T47D (cell line): ENCODE measurements around the gene ATG5.
"Not testable (repeated sequence)": the region's sequence is repeated elsewhere in the genome, so short reads cannot be mapped to it uniquely, and the experiment has no call there.

Source experiments
- DNase-seq, 2 experiments: peaks; one replicate each; pipeline versions ENCODE4 v3.0.0 to v3.0.0-alpha.2; 2011 to 2012; ENCODE audit warnings: low read depth in 1 of 2, low spot score in 1 of 2
- JUND ChIP-seq: IDR thresholded peaks from 2 replicates; pipeline ENCODE4 v1.6.1; 2012; ENCODE audit warnings: low read depth
- in situ Hi-C: cut with HindIII; loops from 2 replicates; pipeline ENCODE4 v1.10.0; 2016; ENCODE audit warnings: low sequenced_read_pairs, low pct_unique_long_range_greater_than_20kb

Gene ATG5

DNA sequence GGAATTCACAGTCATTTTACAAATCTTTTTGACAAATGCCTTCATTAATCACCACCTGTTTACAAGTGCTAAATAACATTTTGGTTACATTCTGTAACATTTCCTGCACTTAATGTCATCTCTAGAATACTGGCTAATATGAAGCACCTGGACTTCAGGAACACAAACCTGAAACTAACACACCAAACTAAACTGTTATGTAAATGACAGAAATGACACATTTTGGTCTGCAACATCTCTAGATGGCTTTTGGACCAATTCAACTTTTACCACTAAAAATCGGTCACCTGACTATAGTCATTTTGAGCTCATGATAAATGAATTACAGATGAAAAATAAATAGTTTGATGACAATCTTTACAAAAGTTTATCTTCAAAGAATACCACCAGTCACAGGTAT is 80.6 kb downstream of the ATG5 start:
- TF ChIP-seq JUND, result no peak
- DNase-seq, result no peak
- in situ Hi-C loops, result no loop called here

DNA sequence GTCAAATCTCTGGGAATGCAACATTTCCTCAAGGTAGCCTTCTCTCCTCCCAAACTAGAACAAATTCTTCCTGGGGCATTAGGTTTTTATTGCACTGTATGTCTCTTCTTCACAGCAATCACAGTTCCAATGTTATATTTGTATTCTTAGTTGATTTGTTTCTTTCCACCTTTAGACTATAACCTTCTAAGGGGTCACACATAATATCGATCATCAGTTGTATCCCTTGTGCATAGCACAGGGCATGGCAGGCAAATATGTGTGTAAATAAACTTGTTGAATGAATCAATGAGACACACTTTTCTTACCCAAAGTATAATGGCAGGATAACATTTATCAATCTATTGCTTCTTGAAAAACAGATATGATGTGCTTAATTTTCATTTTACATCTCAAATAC is 81.0 kb downstream of the ATG5 start:
- no peak for TF ChIP-seq JUND
- in situ Hi-C loops, result no loop called here
- no peak for DNase-seq

DNA sequence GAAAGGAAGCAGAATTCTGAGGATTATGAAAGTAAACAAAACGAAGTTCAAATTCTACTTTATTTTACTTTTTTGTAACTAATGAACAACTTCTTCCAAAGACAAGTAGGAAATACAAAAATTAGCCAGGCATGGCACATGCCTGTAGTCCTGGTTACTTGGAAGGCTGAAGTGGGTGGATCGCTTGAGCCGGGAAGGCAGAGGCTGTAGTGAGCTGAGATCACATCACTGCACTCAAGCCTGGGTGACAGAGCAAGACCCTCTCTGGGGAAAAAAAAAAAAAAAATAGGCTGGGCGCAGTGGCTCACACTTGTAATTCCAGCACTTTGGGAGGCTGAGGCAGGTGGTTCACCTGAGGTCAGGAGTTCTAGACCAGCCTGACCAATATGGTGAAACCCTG is 82.3 kb downstream of the ATG5 start:
- in situ Hi-C loops, result no loop called here
- no peak for DNase-seq
- TF ChIP-seq JUND, result no peak

DNA sequence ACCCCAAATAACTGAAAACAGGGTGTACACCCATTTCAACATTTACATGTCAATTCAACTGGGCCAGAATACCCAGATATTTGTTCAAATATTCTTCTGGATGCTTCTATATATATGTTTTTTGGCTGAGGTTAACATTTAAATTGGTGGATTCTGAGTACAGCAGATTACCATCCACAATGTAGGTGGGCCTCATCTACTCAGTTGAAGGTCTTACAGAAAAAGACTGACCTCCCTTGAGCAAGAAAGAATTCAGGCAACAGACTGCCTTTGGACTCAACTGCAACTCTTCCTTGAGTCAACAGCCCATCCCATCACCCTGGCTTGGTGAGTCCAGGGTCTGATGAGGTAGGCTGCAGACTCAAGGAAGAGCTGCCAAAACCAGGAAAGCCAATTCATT is 84.1 kb downstream of the ATG5 start:
- in situ Hi-C loops, result no loop called here
- TF ChIP-seq JUND, result no peak
- DNase-seq, result no peak

DNA sequence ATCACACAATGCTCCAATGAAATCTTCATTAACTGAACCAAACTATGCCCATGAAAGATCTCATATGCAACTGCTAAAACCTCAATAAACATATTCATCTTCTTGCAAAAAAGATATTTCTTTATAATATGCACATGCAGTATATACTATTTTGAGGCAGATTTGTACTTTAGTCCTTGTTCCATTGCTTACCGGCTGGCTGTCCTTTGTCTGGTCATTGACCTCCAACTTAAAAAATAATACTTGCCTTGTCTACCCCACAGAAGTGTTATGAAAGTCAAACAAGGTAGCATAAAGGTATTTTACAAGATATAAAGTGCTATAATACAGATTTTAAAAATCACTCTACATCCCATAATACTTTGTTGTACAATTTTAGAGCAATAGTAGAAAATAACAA is 88.3 kb downstream of the ATG5 start:
- in situ Hi-C loops, result no loop called here
- no peak for TF ChIP-seq JUND
- no peak for DNase-seq

DNA sequence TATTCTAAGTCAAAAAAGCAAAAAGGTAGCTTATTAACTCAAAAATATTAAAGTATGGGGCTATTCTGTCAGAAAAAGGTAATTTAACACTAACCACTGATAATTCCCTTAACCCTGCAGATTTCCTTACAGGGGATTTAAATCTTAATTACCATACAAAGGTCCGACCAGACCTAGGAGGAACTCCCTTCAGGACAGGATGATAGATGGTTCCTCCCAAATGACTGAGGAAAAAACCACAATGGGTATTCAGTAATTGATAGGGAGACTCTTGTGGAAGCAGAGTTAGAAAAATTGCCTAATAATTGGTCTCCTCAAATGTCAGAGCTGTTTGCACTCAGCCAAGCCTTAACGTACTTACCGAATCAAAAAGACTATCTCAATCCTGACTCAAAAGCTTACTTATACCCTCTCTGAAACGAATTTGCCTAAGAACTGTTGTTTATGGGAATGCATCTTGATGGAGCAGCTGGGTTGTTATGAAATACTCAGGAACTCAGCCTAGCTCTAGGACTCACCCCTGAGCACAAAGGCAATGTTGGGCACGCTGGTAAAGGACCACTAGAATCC is 95.6 kb downstream of the ATG5 start:
- in situ Hi-C loops, result not testable (repeated sequence)

DNA sequence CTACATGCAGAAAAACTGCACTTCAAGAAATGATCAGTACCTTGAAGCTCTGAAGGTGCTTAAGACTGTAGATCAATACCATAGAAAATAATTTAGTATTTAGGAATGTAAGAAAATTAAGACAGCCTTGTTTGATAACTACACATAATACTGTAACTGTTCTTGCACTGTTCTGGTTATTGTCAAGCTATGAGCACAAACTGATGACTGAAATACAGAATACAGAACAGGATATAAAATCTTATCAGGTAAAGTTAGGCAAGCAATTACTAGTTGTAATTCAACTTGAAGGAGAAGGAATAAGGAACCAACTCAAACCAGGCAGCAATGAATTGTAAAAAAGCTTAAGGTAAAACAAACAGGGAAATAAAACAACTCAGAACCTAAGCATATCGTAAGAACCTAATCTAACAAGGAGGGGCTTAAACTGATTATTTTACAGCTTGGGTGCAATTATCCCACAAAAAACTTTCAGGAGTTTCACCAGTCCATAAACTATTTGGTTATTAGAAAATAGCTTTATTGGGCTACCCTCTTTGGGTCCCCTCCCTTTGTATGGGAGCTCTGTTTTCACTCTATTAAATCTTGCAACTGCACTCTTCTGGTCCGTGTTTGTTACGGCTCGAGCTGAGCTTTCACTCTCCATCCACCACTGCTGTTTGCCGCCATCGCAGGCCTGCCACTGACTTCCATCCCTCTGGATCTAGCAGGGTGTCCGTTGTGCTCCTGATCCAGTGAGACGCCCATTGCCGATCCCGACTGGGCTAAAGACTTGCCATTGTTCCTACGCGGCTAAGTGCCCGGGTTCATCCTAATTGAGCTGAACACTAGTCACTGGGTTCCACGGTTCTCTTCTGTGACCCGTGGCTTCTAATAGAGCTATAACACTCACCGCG is 97.7 kb downstream of the ATG5 start:
- no peak for TF ChIP-seq JUND
- no peak for DNase-seq
- in situ Hi-C loops, result no loop called here

More for the DNA sequence above, 95.6 kb downstream of the ATG5 start:
- DNase-seq, result not testable (repeated sequence)

DNA sequence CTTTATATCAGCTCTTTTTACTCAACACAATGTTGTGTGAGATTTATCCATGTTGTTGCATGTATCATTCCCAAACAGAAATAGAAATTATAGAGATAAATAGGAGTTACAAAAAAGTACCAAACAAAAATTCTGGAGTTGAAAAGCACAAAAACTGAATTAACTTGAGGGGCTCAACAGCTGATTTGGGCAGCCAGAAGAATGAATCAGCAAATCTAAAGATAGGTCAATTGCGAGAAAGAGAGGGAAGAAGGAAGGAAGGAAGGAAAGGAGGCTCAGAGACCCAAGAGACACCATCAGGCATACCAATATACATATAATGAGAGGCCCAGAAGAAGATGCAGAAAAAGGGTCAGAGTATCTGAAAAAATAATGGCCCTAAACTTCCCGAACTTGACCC is 98.9 kb downstream of the ATG5 start:
- TF ChIP-seq JUND, result no peak
- no peak for DNase-seq
- in situ Hi-C loops, result no loop called here

DNA sequence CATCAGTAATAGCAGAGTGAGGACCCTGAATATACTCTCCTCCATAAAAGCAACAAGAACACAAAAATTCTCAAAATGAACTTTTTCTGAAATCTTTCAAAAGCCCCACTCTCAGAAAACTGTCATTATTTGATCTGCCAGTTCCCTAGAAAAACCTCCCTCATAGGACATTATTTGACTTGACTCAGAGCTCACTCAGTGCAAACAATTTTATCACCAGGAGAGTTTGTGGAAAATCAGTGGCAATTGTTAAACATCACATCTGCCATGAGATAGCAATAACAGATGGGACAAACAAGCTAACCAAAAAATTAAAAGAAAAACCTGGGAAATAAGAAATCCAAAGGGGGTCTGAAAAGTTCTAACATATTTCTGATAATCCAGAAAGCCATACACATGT is 100.0 kb downstream of the ATG5 start:
- in situ Hi-C loops, result no loop called here
- no peak for TF ChIP-seq JUND
- DNase-seq, result no peak

DNA sequence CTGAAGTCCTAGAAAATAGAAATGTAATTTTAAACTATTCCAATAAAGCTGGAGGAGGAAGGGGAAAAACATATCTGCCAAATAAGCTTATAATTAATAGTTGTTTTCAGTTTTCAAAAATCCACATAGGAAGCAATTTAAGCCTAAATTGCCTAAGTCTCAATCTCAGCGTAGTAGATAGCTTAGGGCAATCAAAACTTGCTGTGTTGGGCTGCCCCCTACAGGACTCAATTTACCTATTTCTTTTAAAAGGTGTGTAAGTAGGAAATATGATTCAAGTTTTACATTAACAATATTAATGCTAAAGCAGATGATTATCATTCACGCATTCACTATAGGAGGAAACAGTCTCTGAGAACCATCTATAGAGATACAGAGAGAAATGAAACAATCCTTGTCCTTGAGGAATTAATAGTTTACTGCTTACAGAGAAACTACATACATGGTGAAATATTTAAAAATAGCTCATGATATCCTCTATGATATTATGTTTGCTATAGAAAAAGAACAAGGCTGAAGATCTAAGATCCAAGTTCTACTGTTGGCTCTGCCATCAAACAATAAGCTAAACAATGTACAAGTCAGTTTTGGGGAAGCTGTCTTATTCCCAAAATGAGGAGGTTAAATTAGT is 102.1 kb downstream of the ATG5 start:
- TF ChIP-seq JUND, result no peak
- in situ Hi-C loops, result no loop called here
- peak in 1 of 2 experiments; percentile 67 for DNase-seq

DNA sequence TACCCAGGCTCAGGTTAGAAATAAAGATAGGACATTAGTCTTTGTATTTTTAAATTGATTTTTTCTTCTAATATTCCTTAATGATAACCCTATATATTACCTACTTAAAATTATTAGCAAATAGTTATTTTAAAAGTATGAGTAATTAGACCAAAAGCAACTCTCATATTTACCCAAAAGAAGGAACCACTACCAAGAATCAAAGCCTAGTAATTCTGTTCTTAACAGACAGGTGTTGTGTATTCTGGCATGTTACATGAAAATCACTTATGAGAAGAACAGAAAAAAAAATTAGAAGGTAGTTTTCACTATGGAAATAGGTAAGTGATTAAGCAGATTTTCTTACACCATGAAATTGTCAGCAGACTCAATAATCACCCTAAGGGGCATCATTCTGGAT is 105.1 kb downstream of the ATG5 start:
- no peak for TF ChIP-seq JUND
- in situ Hi-C loops, result no loop called here
- DNase-seq, result no peak

DNA sequence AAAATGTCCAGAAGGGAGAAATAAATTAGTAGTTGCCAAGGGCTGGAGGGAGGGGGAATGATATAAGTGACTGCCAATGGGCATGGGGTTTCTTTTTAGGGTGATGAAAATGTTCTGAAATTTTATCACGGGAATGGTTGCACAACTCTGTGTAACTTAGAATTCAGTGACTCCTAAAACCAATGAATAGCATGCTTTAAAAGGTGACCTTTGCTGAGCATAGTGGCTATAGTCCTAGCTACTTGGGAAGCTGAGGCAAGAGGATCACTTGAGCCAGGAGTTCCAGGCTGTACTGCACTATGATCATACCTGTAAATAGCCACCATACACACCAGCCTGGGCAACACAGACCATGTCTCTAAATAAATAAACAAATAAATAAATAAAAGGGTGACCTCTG is 109.0 kb downstream of the ATG5 start:
- TF ChIP-seq JUND, result no peak
- in situ Hi-C loops, result no loop called here
- DNase-seq, result no peak

DNA sequence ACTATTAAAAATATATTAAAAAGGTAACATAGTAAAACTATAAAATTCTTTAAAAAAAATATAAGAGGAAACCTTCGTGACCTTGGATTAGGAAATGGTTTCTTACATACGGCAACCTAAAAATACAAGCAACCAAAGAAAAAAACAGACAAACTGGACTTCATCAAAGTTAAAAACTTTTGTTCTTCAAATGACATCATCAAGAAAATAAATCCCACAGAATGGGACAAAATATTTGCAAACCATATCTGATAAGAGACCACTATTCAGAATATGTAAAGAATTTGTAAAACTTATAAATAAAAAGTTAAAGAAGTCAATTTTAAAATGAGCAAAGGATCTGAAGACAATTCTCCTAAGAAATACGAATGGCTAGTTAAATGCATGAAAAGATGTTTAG is 110.0 kb downstream of the ATG5 start:
- TF ChIP-seq JUND, result no peak
- DNase-seq, result no peak
- in situ Hi-C loops, result no loop called here
